A204.1 (cell line): ENCODE results near the gene TRPV4.
"Not testable (repeated sequence)": the region's sequence is repeated elsewhere in the genome, so short reads cannot be mapped to it uniquely, and the experiment has no call there.

ENCODE experiments used
- FAIRE-seq: peaks from 2 replicates; lab custom pipeline; 2012; peaks lifted over from hg19 to GRCh38; lab: Jason Lieb, UNC

The TRPV4 gene

GRCh38 chr12:109860977-109861376 is 27.8 kb upstream of the TRPV4 start:
- no peak for FAIRE-seq

GRCh38 chr12:109858764-109859163 is 25.6 kb upstream of the TRPV4 start:
- FAIRE-seq, result no peak

- no peak for FAIRE-seq
Observed at GRCh38 chr12:109857715-109858114, 24.5 kb upstream of the TRPV4 start.

- no peak for FAIRE-seq
Observed at GRCh38 chr12:109855377-109855776, 22.2 kb upstream of the TRPV4 start.

GRCh38 chr12:109850518-109850917 is 17.3 kb upstream of the TRPV4 start:
- not testable (repeated sequence) for FAIRE-seq

GRCh38 chr12:109847142-109847735 is 14.0 kb upstream of the TRPV4 start:
- FAIRE-seq, result no peak

GRCh38 chr12:109845824-109846205 is 12.6 kb upstream of the TRPV4 start:
- no peak for FAIRE-seq

GRCh38 chr12:109844983-109845823 is 12.0 kb upstream of the TRPV4 start:
- FAIRE-seq, result no peak

- no peak for FAIRE-seq
Observed at GRCh38 chr12:109844091-109844490, 10.9 kb upstream of the TRPV4 start.

- no peak for FAIRE-seq
Observed at GRCh38 chr12:109842021-109842420, 8.8 kb upstream of the TRPV4 start.

- no peak for FAIRE-seq
Observed at GRCh38 chr12:109841356-109841755, 8.2 kb upstream of the TRPV4 start.

GRCh38 chr12:109840305-109841074 is 7.3 kb upstream of the TRPV4 start:
- no peak for FAIRE-seq

- FAIRE-seq, result no peak
Observed at GRCh38 chr12:109839444-109839843, 6.2 kb upstream of the TRPV4 start.

GRCh38 chr12:109836916-109837315 is 3.7 kb upstream of the TRPV4 start:
- FAIRE-seq, result no peak

- FAIRE-seq, result no peak
Observed at GRCh38 chr12:109835827-109836226, 2.6 kb upstream of the TRPV4 start.

GRCh38 chr12:109832541-109833306 is 474 bp downstream of the TRPV4 start:
- FAIRE-seq, result no peak

GRCh38 chr12:109831929-109832328 is 1.3 kb downstream of the TRPV4 start:
- no peak for FAIRE-seq

- FAIRE-seq, result no peak
Observed at GRCh38 chr12:109831365-109831764, 1.8 kb downstream of the TRPV4 start.

- FAIRE-seq, result no peak
Observed at GRCh38 chr12:109830718-109831117, 2.5 kb downstream of the TRPV4 start.

- no peak for FAIRE-seq
Observed at GRCh38 chr12:109830267-109830666, 2.9 kb downstream of the TRPV4 start.

GRCh38 chr12:109829667-109830066 is 3.5 kb downstream of the TRPV4 start:
- no peak for FAIRE-seq

GRCh38 chr12:109828754-109829511 is 4.3 kb downstream of the TRPV4 start:
- no peak for FAIRE-seq
